GM13976 (cell line): ENCODE data around the gene RUNX1.

ENCODE experiments used
- DNase-seq: peaks from one replicate; pipeline ENCODE4 v3.0.0; 2012; ENCODE audit warnings: low spot score
- CTCF ChIP-seq: IDR thresholded peaks from 2 replicates; pipeline ENCODE4 v1.5.1; 2012; ENCODE audit warnings: borderline replicate concordance, mild to moderate bottlenecking; ENCODE audit not compliant: insufficient read depth; ENCODE audit errors: extremely low read depth, missing control alignments, control extremely low read depth
- in situ Hi-C: fragments of 300-500 bp; cut with MboI; formaldehyde crosslinking; loops from one replicate; pipeline ENCODE4 v1.12.0; 2022; ENCODE audit warnings: low sequenced_read_pairs, mixed read lengths, inconsistent platforms; ENCODE audit not compliant: unreplicated experiment

The RUNX1 gene

GRCh38 chr21:34740198-34740597 is 308.9 kb downstream of the RUNX1 start:
- in situ Hi-C loops, result loop anchor here (25.0 kb wide), 1 partner anchor 1097 kb away; no protein-coding TSS in a partner anchor
- TF ChIP-seq CTCF, result no peak
- no peak for DNase-seq
